ENCODE measurements around the gene KIF26B.

- TF ChIP-seq CTCF (IDR thresholded peaks at IDR 0.05) (no peak), EP300 (IDR thresholded peaks at IDR 0.05; ENCODE audit: low read depth) (no peak), POLR2AphosphoS5 (IDR thresholded peaks at IDR 0.05) (no peak), POLR2A (IDR thresholded peaks at IDR 0.05) (no peak)
These were observed 401.3 kb downstream of the KIF26B start for GRCh38 chr1:245556057-245556456.

Data from transverse colon (tissue), 4 donors.